Ishikawa (cell line): ENCODE data around the gene ZNF641.
A peak's percentile ranks its signal among the peaks of the same experiment; 100 is the strongest.

ENCODE experiments used
- CEBPB ChIP-seq: IDR thresholded peaks from 2 replicates; pipeline ENCODE4 v1.6.1; 2012
- CREB1 ChIP-seq: IDR thresholded peaks from 2 replicates; pipeline ENCODE4 v1.6.1; 2012; ENCODE audit warnings: low read depth
- EGR1 ChIP-seq: IDR thresholded peaks from 2 replicates; pipeline ENCODE4 v1.6.1; 2012
- EP300 ChIP-seq: IDR thresholded peaks from 2 replicates; pipeline ENCODE4 v1.6.1; 2012; ENCODE audit warnings: borderline replicate concordance
- FOXM1 ChIP-seq: IDR thresholded peaks from 2 replicates; pipeline ENCODE4 v1.6.1; 2012; ENCODE audit warnings: low read depth, borderline replicate concordance
- MAX ChIP-seq: IDR thresholded peaks from 2 replicates; pipeline ENCODE4 v1.6.1; 2012
- NFIC ChIP-seq: IDR thresholded peaks from 2 replicates; pipeline ENCODE4 v1.6.1; 2012
- RAD21 ChIP-seq: IDR thresholded peaks from 2 replicates; pipeline ENCODE4 v1.6.1; 2012; ENCODE audit warnings: low read depth
- REST ChIP-seq: IDR thresholded peaks from 2 replicates; pipeline ENCODE4 v1.6.1; 2012; ENCODE audit warnings: low read depth, mild to moderate bottlenecking
- TAF1 ChIP-seq: IDR thresholded peaks from 2 replicates; pipeline ENCODE4 v1.6.1; 2012; ENCODE audit warnings: low read depth, mild to moderate bottlenecking
- TCF12 ChIP-seq: IDR thresholded peaks from 2 replicates; pipeline ENCODE4 v1.6.1; 2012; ENCODE audit warnings: low read depth
- TEAD4 ChIP-seq: IDR thresholded peaks from 2 replicates; pipeline ENCODE4 v1.6.1; 2012
- USF1 ChIP-seq: IDR thresholded peaks from 2 replicates; pipeline ENCODE4 v1.6.1; 2012
- YY1 ChIP-seq: IDR thresholded peaks from 2 replicates; pipeline ENCODE4 v1.6.1; 2012; ENCODE audit warnings: low read depth
- ZBTB7A ChIP-seq: IDR thresholded peaks from 2 replicates; pipeline ENCODE4 v1.6.1; 2012; ENCODE audit warnings: low read depth

The ZNF641 gene

GRCh38 chr12:48340943-48341342, 9.8 kb downstream of the ZNF641 start:
- TF ChIP-seq TEAD4, result no peak
- TF ChIP-seq REST, result no peak
- TF ChIP-seq TAF1, result no peak
- no peak for TF ChIP-seq NFIC
- no peak for TF ChIP-seq TCF12
- no peak for TF ChIP-seq EGR1

GRCh38 chr12:48339442-48340117, 11.1 kb downstream of the ZNF641 start:
- no peak for TF ChIP-seq CREB1
- no peak for TF ChIP-seq TEAD4
- no peak for TF ChIP-seq TAF1
- TF ChIP-seq FOXM1, result no peak
- TF ChIP-seq CEBPB, result no peak
- no peak for TF ChIP-seq ZBTB7A
- no peak for TF ChIP-seq REST
- no peak for TF ChIP-seq YY1
- no peak for TF ChIP-seq TCF12
- no peak for TF ChIP-seq NFIC
- no peak for TF ChIP-seq USF1
- no peak for TF ChIP-seq EP300
- no peak for TF ChIP-seq RAD21
- no peak for TF ChIP-seq EGR1
- TF ChIP-seq MAX, result no peak

- TF ChIP-seq RAD21 (peak; percentile 16; the same call in 1 of the 2 replicates), USF1 (no peak)
These were observed 14.2 kb downstream of the ZNF641 start for GRCh38 chr12:48336564-48336963.

- TF ChIP-seq REST (no peak), TCF12 (no peak), USF1 (no peak)
These were observed 14.7 kb downstream of the ZNF641 start for GRCh38 chr12:48336061-48336460.

GRCh38 chr12:48334808-48335207, 15.9 kb downstream of the ZNF641 start:
- TF ChIP-seq EGR1, result no peak
- no peak for TF ChIP-seq NFIC
- no peak for TF ChIP-seq EP300
- TF ChIP-seq ZBTB7A, result no peak
- TF ChIP-seq USF1, result no peak
- TF ChIP-seq REST, result no peak
